Caco-2 (cell line): ENCODE results near the gene ARHGAP31. TPM values are rescaled to one million over a fixed set of nuclear protein-coding genes. Genes with fewer than 3 reads are reported as not detected.

Experiments used
- BruUV-seq: library from RNA; stranded (reverse); fragments of 400-500 nt; replicated peaks from 2 replicates; lab custom pipeline; 2021; lab: Mats Ljungman, UMichigan
- CTCF ChIA-PET: fragments of 300-600 bp; sonication (Branson Sonifier 250); formaldehyde crosslinking; loops from one replicate; lab custom pipeline; 2022; ENCODE audit warnings: antibody characterized with exemption; lab: Charles Lee
- POLR2A ChIA-PET: fragments of 300-600 bp; sonication (Branson Sonifier 250); formaldehyde crosslinking; loops from one replicate; lab custom pipeline; 2022; ENCODE audit warnings: antibody characterized with exemption; lab: Charles Lee
- DNase-seq, 2 experiments: peaks; one replicate each; pipeline versions ENCODE4 v3.0.0 to v3.0.0-alpha.2; 2020 to 2022
- H3K27me3 ChIP-seq: replicated peaks from 2 replicates; pipeline ENCODE4 v1.6.0; 2011; ENCODE audit warnings: low read length; ENCODE audit not compliant: control insufficient read depth, insufficient read depth
- H3K36me3 ChIP-seq: 2 replicates; pipeline ENCODE4 v1.5.1; 2011; ENCODE audit warnings: low read length; ENCODE audit not compliant: control insufficient read depth, insufficient read depth
- H3K4me1 ChIP-seq: fragments of 250-450 bp; sonication (Bioruptor Pico); 2 replicates; pipeline ENCODE4 v1.5.1; 2020; ENCODE audit warnings: mild to moderate bottlenecking
- H3K4me3 ChIP-seq: 2 replicates; pipeline ENCODE4 v1.5.1; 2011; ENCODE audit warnings: low read depth, mild to moderate bottlenecking, control low read depth, low read length
- H3K9me3 ChIP-seq: fragments of 250-450 bp; sonication (Bioruptor Pico); 2 replicates; pipeline ENCODE4 v1.5.1; 2020; ENCODE audit warnings: mild to moderate bottlenecking, moderate library complexity
- H3K27ac Mint-ChIP-seq: one replicate; pipeline ENCODE4 v1.8.0; 2022; ENCODE audit warnings: mixed read lengths; ENCODE audit not compliant: unreplicated experiment
- H3K27me3 Mint-ChIP-seq: one replicate; pipeline ENCODE4 v1.8.0; 2022; ENCODE audit warnings: mixed read lengths; ENCODE audit not compliant: insufficient read depth, unreplicated experiment
- H3K36me3 Mint-ChIP-seq: one replicate; pipeline ENCODE4 v1.8.0; 2022; ENCODE audit warnings: mild to moderate bottlenecking, mixed read lengths; ENCODE audit not compliant: insufficient read depth, unreplicated experiment
- H3K4me1 Mint-ChIP-seq: one replicate; pipeline ENCODE4 v1.8.0; 2022; ENCODE audit warnings: low read depth, mixed read lengths; ENCODE audit not compliant: unreplicated experiment
- H3K4me3 Mint-ChIP-seq: one replicate; pipeline ENCODE4 v1.8.0; 2022; ENCODE audit warnings: mild to moderate bottlenecking, moderate library complexity, mixed read lengths; ENCODE audit not compliant: unreplicated experiment
- H3K9me3 Mint-ChIP-seq: one replicate; pipeline ENCODE4 v1.8.0; 2022; ENCODE audit warnings: mixed read lengths; ENCODE audit not compliant: unreplicated experiment
- CTCF ChIP-seq, 2 experiments: fragments of 200-600 bp in 1 of 2; IDR thresholded peaks; 1 replicate in 1 of 2; 2 replicates in 1 of 2; pipeline versions ENCODE4 v1.5.1 to v1.8.0; 2011 to 2022; ENCODE audit warnings: antibody characterized with exemption in 1 of 2, control low read depth in 1 of 2, inconsistent platforms in 1 of 2, low read depth in 1 of 2, low read length in 1 of 2, mild to moderate bottlenecking in 1 of 2, moderate library complexity in 1 of 2; ENCODE audit not compliant: insufficient read depth in 1 of 2, severe bottlenecking in 1 of 2, unreplicated experiment in 1 of 2
- intact Hi-C: fragments of 100-400 bp; cut with micrococcal nuclease; formaldehyde crosslinking; loops from one replicate; pipeline ENCODE4 v1.10.0; 2022; ENCODE audit not compliant: unreplicated experiment
- total RNA-seq: library from RNA; stranded (reverse); gene quantifications from 2 replicates; pipeline ENCODE4 v1.2.3, GENCODE V29; 2022

ARHGAP31 gene
- total RNA-seq, 1 experiment from 2014 or later: 0.25 TPM

DNA sequence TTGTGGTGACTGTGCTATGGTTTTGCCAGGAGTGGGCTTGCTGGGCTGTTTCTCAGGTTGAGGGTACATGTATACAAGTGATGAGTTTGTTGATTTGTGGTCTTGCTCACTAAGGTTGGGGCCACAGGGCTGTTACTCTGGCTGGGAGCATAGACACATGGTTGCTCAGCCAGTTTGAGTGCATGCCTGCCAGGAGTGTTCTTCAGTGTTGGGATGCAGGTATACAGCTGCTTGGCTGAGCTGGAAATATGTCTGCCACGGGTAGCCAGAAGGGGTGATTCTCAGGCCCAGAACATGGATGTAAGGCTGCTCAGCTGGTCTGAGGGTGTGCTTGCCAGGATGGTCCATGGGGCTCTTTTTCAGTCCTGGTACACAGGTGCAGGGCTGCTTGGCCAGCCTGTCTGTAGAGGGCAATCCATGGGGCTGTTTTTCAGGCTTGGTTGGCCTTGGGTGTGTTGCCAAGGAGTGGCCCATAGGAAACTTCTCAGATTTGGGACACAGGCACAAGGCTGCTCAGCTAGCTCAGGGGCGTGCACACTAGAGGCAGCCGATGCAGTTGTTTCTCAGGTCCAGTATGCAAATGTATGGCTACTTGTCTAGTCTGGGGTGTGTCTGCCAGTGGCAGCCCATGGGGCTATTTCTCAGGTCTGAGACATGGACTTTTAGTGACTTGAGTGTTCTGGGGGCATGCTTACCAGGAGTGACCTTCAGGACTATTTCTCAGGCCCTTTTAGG is 5.3 kb upstream of the ARHGAP31 start:
- H3K27me3 ChIP-seq: no peaks in the 10 kb centered on the region
- Mint-ChIP-seq H3K27me3 (no peaks in the 10 kb centered on the region), H3K27ac (no peak overlapping the region), H3K4me1 (peaks cover 17% of the 10 kb centered on the region), H3K4me3 (no peak overlapping the region), H3K9me3 (peaks cover 30% of the 10 kb centered on the region), H3K36me3 (no peaks in the 10 kb centered on the region)
- no peak overlapping the region for H3K4me3 ChIP-seq
- no TSS peak for BruUV-seq
- CTCF ChIA-PET: no interaction called here
- POLR2A ChIA-PET: no interaction called here
- peaks cover 27% of the 10 kb centered on the region for H3K9me3 ChIP-seq
- no peak for DNase-seq
- peaks cover 29% of the 10 kb centered on the region for H3K4me1 ChIP-seq
- no peaks in the 10 kb centered on the region for H3K36me3 ChIP-seq
- TF ChIP-seq CTCF (IDR thresholded peaks at IDR 0.05; ENCODE audit: insufficient read depth in 1 of 2, low read depth in 1 of 2, low read length in 1 of 2, severe bottlenecking in 1 of 2, unreplicated experiment in 1 of 2): no peak
- intact Hi-C loops: no loop called here

- H3K9me3 ChIP-seq: peaks cover 21% of the 10 kb centered on the region
- Mint-ChIP-seq H3K4me3 (no peak overlapping the region), H3K36me3 (no peaks in the 10 kb centered on the region), H3K9me3 (peaks cover 28% of the 10 kb centered on the region), H3K27me3 (no peaks in the 10 kb centered on the region), H3K27ac (no peak overlapping the region), H3K4me1 (peaks cover 17% of the 10 kb centered on the region)
- intact Hi-C loops: no loop called here
- CTCF ChIA-PET: no interaction called here
- POLR2A ChIA-PET: no interaction called here
- H3K4me3 ChIP-seq: no peak overlapping the region
- H3K4me1 ChIP-seq: peaks cover 29% of the 10 kb centered on the region
- H3K27me3 ChIP-seq: no peaks in the 10 kb centered on the region
- TF ChIP-seq CTCF (IDR thresholded peaks at IDR 0.05; ENCODE audit: insufficient read depth in 1 of 2, low read depth in 1 of 2, low read length in 1 of 2, severe bottlenecking in 1 of 2, unreplicated experiment in 1 of 2): no peak
- DNase-seq: no peak
- no TSS peak for BruUV-seq
- no peaks in the 10 kb centered on the region for H3K36me3 ChIP-seq
Measured at GRCh38 chr3:119289404-119289770, 4.8 kb upstream of the ARHGAP31 start.

DNA sequence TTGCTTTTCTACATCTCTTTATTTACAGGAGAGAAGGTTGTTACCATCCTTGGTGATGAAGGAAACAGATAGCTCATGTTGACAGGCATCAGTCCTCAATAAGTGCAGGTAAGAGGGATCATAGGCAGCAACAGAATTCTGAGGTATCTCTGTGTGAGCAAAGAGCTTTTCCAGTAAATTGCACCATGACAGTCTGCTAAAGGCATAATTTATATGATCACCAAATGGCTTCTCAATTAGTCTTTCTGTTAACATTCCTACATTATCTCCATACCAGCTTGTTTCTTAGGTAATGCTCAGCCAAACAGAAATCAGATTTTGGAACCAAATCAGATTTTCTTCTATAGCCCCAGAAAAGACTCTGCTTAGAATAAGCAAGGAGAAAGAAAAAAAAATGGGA is 3.6 kb upstream of the ARHGAP31 start:
- Mint-ChIP-seq H3K36me3 (no peaks in the 10 kb centered on the region), H3K9me3 (peaks cover 27% of the 10 kb centered on the region), H3K4me3 (no peak overlapping the region), H3K4me1 (peaks cover 17% of the 10 kb centered on the region), H3K27me3 (no peaks in the 10 kb centered on the region), H3K27ac (no peak overlapping the region)
- BruUV-seq: no TSS peak
- TF ChIP-seq CTCF (IDR thresholded peaks at IDR 0.05; ENCODE audit: insufficient read depth in 1 of 2, low read depth in 1 of 2, low read length in 1 of 2, severe bottlenecking in 1 of 2, unreplicated experiment in 1 of 2): no peak
- Histone ChIP-seq H3K4me3 (no peak overlapping the region), H3K4me1 (peaks cover 29% of the 10 kb centered on the region), H3K9me3 (peaks cover 19% of the 10 kb centered on the region), H3K27me3 (no peaks in the 10 kb centered on the region), H3K36me3 (no peaks in the 10 kb centered on the region)
- intact Hi-C loops: no loop called here
- ChIA-PET POLR2A (no interaction called here), CTCF (interaction anchor here (0.6 to 0.7 kb wide), 2 partner anchors 62 to 133 kb away, joined by 3 read pairs; no protein-coding TSS in a partner anchor)
- no peak for DNase-seq
